HuH-7.5 (cell line): ENCODE measurements around the gene FOXO6.
"Not testable (repeated sequence)": the region's sequence is repeated elsewhere in the genome, so short reads cannot be mapped to it uniquely, and the experiment has no call there.

Experiments
- DNase-seq: peaks from one replicate; pipeline ENCODE4 v3.0.0; 2011; ENCODE audit warnings: low spot score

FOXO6 gene

DNA sequence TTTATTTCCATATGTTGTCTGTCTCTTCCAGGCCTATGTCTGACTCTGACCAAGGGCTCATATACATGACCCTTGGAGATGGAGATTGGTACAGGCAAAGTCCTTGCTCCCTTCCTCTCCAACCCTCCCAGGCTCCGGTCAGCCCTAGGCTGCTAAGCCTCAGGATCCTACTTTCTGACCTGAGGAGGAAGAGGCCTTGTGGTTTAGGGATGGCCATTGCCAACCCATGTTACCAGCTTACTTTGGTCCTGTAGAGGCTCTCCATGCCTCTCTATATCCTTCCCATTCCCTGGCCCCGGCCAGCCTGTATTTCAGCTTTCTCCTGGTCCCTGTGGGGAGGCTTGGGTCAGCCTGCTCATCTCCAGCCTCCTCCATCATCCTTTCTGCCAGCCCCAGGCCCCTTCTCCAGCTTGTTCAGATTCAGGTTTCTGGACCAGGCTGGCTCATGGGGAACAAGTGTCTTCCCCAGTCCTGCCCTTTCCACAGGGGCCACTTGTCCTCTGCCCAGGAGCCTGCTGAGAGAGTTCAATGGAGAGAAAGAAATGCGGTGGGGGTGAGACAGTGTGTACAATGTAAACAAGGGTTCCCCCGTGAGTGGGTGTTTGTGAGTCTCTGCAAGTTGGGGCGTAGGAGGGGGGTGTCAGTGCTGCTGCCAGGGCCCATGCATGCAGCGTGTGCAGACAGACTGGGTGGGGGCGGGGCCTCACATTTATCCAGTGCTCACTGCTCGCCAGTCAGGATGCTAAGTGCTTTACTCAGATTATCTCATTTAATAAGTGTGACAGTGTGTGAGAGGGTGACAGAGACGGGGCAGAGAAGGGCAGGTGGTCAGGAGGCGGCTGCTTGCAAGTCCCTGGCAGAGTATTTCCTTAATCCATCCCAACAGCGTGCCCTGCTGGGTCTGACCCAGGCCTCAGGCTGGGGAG is 31.3 kb upstream of the FOXO6 start:
- no peak for DNase-seq

DNA sequence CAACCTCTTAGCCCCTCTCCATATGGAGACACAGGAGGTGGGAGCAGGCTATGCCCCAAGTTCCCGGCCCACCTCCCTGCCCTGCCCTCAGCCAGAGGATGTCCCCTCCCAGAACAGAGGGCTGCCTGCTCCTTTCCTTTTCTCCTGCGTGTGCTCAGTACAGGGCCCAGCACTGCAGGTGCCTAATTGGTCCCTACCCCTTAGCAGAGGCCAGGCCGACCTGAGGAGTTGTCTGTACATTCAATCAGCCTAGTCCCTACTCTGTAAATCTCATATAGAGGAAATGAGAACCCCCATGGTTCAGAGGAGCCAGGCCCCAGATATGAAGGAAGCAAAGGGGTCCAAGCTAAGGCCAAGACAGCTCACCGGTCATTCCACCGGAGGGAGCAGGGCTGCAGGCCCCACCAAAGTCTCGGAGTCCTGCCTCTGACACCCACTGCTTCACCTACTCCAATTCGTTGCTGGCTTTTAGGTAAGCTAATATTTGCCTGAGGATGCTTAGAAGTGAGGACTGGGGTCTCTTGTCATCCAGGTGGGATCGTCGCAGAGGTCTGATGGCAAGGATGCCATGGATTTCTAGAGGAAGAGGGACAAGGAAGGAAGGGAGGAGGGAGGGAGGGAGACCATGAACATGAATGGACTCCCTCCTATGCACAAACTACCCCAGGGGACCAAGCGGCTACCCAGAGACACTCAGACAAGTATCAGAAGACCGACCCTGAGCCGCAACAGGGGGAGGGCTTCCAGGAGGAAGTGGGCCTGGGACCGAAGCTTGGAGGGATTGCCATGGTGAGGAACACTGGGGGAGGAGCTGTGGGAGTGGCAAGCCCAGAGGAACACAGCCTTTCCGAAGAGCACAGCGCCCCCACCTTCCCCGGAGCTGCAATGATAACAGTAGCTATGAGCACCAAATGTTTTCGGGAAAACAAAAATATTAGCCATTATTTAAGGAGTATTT is 30.4 kb upstream of the FOXO6 start:
- no peak for DNase-seq

DNA sequence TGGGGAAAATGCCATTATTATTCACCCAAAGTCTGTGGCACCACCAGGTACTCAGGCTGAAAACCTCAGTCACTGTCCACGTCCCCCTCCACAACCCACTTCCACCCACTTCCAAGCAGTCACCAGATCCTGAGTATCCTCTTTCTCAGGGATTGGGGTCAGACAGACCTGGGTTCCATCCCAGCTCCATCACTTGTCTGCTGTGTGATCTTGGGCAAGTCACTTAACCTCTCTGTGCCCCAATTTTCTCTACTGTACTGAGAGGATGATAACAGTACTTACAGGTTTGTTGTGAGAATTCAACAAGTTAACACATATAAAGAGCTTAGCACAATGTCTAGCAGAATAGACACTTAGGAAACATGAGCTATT is 29.7 kb upstream of the FOXO6 start:
- DNase-seq: no peak

DNA sequence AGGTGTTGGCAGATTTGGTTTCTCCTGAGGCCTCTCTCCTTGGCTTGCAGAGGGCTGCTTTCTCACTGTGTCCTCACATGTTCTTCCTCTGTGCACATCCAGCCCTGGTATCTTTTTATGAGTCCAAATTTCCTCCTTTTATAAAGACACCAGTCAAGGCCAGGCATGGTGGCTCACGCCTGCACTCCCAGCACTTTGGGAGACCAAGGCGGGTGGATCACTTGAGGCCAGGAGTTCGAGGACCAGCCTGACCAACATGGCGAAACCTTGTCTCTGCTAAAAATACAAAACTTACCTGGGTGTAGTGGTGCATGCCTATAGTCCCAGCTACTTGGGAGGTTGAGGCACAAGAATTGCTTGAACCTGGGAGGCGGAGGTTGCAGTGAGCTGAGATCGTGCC is 29.1 kb upstream of the FOXO6 start:
- DNase-seq: not testable (repeated sequence)

DNA sequence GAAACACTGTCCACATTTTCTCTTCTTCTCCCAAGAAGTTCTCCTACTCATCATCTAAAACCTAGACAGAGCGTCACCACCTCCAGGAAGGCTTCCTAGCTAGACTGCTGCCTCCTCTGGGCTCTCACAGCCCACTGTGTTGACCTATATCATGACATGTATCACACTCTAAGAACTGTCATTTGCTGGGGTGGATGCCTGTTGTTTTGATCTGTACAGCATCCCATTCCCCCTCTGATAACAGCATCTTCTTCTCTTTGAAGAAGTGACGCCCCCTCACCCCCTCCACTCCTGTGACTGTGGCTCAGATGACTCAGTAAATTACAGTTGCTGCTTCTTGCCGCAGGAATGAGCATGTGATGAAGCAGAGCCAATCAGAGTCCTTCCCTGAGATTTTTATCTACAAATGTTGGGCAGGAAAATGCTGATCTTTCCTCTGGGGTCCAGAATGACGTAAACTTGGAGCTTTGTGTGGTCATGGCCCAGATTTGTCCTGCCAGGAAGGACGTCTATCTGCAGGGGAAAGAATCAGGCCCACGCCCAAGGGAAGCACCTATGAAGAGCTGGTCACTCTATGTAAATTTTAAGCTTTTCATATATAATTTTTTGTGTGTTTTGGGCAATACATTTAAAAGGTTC is 28.0 kb upstream of the FOXO6 start:
- DNase-seq: no peak

DNA sequence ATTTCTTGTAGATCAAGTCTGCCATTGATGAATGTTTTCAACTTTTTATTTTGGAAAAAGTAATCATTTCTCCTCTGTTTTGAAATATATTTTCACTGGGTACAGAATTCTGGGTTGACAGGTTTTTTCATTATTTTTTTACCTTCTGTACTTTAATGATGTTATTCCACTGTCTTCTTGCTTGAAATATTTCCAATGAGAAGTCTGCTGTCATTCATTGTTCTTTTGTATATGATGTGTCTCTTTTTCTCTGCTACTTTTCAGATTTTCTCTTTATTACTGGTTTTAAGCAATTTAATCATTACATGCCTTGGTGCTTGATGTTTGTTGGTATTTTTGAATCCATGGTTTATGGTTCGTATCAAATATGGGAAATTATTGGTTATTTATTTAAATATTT is 22.4 kb upstream of the FOXO6 start:
- DNase-seq: no peak

DNA sequence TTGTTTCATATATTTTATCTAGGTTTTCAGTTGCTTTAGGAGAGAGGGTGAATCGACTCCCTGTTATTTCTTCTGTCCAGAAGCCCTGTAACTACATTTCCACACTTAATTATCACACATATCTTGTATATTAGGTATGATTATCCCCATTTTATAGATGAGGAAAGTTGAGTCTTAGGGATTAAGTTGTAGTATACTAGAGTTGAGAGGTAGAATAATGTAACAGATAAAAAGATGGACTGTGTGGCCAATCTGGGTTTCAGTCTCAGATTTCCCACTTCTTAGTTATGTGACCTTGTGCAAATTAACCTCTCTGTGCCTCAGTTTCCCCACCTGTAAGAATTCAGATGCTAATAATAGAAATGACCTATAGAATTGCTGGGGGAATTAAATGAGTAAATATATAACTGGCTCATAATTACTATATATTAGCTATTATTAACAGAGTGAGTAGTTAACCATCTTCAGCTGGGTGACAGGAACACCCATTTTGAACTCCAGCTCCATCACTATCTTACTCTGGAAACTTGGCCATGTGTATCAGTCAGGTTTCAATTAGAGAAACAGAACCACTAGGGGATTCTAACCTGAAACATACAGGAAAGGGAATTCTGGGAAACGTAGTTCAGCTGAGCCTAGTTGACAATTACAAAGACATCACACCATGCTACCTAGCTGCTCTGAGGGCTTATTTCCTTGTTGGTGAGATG is 20.4 kb upstream of the FOXO6 start:
- DNase-seq: no peak

DNA sequence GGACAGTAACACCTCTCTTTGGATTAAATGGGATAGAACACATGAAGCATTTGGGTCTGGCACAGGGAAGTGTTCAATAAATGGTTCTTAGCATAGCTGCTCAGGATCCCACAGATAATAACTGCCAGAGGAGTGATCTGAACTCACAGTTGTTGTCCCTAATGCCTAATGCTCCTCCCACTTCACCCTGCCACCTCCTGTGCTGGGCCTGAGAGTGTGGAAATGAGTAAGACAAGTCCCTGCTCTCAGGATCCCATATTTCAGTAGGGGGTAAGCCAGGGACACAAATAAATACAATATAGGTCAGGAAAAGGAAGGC is 19.9 kb upstream of the FOXO6 start:
- no peak for DNase-seq

DNA sequence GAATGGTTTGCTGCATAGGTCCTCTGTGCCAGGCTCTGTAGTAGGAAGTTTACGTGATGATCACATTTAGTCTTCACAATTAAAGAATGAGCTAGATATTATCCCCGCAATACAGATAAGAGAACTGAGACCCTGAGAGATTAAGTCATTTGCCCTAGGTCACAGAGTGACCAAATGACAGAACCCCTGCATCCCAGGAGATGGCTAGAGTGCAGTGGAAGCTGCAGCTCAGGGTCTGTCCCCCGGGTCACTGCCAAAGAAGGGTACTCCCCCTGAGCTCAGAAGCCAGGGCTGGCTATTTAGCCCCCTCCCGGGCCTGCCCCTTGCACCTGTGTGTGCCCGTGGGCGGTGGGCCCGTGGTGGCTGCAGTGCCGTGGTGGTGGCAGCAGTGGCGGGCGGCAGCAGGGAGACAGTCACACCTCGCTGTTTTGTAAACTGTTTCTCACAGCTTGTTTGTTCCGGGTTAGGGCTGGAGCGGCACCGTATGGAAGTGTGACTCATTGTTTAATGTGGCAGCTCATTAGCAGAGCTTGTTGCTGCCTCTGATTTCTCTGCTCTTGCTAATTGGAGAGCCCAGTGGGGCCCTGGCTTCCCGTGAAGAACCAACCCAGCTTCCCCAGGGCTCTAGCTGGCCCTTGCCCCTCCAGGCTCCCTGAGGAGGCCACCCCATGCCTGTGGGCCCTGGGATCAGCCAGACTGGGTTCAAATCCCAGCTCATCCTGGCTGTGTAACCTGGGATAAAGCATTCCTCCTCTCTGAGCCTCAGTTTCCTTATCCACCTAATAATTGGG is 19.3 kb upstream of the FOXO6 start:
- DNase-seq: no peak

DNA sequence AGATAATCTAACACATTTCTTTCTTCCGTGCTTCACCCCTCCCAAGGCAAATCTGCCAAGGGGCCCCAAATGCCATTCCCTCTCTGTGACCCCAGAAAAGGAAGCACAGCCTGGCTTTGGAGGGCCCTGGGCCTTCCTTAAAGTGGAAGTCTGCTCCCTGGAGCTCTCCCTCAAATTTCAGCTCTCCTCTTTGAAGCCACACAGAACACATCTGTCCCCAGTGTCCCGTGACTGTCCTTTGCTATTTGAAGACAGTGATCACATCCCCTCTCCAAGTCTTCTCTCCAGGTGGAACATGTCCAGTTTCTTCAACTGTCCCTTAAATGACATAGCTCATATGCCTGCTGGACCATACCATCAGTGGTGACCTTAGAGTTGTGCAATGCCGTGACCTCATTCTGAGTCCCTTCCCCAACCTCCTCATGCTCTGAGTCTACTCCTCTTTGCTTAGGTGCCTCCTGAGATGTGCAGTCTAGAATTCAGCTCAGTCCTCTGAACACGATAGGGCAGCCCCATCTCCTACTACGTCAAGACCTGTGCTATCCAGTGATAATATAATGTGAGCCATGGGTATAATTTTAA is 18.4 kb upstream of the FOXO6 start:
- DNase-seq: no peak

DNA sequence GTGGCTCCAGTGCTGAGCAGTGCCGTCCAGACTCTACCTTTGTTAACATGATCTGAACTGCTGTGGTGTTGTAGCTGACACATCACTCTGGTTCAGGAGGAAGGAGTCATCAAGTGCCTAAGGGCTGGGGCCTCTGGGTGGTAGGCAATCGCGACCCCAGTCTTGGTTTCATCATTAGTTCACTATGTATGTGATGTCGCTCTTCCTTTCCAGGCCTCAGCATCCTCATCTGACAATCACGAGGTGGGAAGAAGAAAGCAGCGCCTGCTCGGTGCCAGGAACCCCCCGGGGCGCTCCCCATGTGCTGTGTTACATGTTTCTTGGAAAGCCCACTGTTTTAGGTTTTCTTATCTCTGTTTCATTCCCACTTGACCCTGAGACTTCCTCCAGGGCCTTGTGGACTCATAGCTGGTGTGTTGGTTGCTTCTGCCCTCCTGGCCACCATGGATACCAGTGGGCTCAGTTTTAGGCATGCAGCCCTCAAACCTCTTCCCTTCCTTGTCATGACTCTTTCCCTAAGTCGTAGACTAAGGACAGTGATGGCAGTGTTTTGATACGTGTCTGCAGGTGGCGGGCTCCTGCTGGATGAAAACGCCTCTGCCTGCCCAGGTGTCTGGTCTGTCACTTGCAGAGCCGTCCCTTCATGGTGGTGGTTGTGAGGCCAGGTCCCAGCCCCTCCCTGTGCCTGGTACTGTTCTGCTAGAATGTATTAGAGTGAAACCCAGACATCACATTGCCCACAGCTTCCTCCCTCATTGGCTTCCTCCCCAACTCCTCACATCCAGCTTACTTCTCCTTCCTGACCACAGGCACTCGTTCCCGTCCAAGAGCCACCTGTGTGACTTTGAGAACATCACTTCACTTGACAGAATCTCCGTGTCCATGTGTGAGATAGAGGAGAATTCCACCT is 17.2 kb upstream of the FOXO6 start:
- no peak for DNase-seq

DNA sequence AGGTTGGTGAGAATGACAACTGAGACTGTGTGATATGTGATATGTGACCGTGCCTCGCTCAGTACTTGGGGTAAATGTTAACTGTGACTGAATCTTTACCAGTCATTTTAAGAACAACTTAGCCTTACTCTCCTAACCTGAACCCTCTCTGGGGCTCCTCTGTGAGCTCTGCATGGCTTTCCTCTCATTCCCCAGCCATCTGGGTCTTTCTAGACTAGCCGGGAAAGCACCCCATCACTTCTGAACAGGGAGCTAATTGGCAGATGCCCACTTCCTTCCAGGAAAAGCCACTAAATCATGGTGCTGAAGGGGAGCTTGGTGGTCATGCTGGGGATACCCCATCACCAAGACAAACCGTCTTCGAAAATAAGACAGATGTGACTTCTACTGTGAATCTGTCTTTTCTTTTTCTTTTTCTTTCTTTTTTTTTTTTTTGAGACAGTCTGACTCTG is 16.5 kb upstream of the FOXO6 start:
- no peak for DNase-seq

DNA sequence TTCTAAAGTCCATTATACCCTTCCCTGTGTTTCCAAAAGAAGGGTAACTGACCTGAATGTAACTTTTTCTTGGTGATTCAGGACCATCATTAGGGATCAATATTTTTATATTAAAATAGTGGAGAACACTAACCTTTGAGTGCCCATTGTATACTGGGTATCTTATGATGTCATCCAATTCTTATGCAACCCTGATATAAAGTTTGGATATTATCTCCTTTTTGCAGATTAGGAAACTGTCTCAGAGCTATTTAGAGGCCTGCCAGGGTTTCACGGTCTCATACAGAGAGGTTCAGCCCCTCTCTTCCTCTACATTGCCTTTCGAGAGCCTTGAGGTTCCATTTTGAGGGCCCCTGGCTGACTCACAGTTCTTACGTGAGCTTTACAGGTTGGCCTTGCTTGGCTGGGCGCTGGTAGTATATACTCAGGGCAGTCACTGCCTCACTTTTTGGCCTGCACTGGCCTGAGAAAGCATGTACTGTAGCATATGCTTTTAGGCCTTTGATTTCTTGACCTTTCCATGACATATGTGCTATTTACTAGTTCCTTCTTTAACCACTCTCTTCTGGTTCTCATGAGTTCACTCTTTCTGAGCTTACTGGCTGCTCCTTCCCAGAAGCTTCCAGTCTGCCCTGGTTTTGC is 15.7 kb upstream of the FOXO6 start:
- DNase-seq: no peak

DNA sequence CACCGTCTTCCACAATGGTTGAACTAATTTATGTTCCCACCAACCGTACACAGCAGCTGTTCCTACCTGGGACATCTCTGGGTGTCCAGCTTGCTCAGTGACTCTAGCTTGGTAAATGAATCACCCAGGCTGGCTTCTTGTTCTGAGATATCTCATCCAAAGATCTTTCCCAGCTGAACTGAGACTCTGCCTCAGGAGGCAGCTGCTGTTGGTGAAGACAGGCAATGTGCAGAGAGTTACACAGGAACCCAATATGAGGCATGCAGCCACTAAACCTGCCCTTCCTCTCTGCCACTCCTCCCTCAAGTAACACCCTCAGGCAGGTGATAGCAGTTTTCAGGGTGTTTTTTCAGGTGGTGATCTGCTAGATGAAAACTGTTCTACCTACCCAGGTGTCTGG is 14.0 kb upstream of the FOXO6 start:
- DNase-seq: no peak

DNA sequence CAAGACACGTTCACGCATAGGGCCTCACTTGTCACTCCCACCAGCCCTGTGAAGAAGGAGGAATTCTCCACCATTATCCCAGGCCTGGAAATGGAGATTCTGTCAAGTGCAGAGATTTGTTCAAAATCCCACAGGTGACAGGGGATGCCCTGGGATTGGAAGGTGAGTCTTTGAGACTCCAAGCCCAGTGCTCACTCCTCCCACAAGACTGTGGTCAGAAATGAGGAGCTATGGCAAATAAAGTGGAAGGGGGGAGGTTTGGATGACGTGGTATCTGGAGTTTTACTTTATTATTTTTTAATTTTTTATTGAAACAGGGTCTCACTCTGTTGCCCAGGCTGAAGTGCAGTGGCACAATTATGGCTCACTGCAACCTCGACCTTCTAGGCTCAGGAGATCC is 12.8 kb upstream of the FOXO6 start:
- no peak for DNase-seq

DNA sequence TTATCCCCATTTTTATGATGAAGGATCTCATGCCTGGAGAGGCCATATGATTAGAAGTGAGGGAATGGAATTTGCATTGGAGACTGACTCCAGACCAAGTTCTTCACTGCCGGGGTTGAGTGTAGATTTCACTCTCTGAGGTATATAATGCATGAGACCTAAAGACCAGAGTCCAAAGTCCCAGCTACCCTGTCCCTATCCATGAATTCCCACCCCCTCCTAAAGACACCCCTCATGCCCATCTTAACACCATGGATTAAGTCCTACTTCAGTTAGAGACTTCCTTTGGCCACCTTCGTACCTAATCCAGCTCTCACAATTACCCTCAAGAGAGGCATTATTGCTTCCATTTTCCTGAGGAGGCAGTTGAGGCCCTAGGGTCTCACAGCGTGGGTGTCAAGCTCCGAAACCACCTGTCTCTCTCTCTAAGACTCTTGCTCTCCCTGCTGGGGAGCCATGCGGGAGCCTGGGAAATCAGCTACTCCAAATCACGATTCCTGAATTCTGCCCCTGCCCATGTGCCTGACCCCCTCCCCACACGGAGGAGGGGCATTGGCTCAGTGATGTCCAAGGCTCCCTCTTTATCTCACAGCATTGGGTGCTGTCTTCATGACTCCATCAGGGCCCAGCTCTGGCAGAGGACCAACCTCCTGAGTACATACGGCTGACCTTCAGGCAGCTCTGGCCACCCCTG is 11.7 kb upstream of the FOXO6 start:
- no peak for DNase-seq

DNA sequence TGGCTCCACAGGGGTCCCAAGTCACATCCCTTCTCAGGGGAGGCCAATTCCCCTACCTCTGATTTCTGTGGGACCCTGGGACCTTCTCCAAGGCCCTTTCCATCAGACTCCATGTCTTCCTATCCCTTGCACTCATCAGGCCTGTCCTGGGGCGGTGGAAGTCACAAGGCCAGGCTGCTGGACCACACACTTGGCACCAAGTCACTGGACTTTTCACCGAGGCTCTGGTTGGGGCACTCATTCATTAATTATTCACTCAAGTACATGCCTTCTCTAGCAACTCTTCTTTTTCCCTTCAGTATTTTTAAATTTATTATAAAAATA is 11.2 kb upstream of the FOXO6 start:
- DNase-seq: no peak

DNA sequence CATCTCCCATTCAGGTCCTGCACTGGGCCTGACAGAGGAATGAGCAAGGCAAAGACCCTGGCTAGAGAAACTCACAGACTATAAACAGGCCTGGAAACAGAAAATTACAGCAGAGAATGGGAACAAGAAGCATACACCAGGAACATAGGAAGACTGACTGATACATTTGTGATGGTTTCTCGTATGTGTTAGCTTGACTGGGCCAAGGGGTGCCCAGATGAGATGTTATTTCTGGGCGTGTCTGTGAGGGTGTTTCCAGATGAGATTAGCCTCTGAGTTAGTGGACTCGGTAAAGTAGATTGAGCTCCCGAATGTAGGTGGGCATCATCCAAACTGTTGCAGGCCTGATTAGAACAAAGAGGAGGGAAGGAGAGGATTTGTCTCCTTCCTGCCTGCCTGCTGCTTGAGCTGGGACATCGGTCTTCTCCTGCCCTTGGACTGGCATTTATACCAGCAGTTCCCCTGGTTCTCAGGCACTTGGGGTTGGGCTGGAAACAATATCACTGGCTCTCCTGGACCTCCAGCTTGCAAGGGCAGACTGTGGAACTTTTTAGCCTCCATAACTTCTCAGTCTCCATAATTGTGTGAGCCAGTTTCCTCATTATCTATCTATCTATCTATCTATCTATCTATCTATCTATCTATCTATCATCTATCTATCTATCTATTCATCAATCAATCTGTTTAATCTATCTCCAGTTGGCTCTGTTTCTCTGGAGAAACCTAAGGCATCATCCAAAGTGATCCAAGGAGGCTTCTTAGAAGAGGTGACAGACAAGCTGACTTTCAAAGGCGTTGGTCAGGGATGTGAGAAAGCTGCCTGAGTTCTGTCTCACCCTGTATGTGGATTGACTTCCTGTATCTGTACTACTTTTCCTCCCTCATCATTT is 9.7 kb upstream of the FOXO6 start:
- no peak for DNase-seq
